Measurements from ENCODE around the gene MED25.

DNA sequence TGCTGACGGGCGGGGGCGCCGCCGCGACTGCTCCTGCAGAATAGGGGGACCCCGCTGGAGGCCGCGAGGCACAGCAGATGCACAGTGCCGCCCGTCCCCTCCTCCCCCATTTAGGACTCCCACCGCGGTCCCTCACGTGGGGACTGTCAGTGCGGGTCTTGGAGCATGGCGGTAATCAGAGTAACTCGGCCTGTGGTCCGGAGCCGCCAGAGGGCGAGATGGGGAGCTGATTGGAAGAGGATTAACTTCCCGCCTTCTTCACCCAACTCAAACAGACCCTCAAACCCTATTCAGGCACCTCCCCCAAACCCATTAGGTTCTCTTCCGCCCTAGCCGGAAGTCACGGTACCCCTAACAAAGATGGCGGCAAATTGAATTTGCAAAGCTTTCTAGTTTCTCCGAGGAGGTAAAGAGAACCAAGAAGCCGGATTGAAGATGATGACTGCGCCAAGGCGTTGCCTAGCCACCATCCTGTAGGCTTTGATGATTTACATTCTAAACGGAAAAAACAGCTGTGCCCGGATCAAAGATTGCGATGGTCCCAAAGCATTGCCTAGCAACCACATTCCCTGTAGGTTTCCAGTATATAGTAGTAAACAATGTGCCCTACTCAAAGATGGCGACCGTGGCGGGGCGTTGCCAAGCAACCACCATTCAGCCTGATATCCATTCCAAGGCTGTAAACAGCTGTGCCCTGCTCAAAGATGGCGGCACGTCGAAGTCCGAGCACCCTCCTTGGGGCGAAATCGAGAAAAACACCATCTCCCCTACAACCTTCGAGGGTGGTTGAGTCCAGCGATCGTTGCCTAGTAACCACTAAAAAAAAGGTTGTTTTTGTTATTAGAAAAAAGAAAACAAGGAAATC, 4.9 kb upstream of the MED25 start, which contains the start of gene FUZ:
- TF ChIP-seq CTCF (conservative IDR thresholded peaks at IDR 0.05; ENCODE audit: low read depth, low read length) (peak; percentile 39), RAD21 (IDR thresholded peaks at IDR 0.05; ENCODE audit: low read length) (peak; percentile 38), RFX5 (IDR thresholded peaks at IDR 0.05; ENCODE audit: low read depth, low read length) (no peak)

All from IMR-90 (cell line).